ENCODE measurements around the gene SATB2.

The SATB2 gene

GRCh38 chr2:199223791-199224190, 233.9 kb downstream of the SATB2 start:
- no peaks in the 10 kb centered on the region for H3K36me3 ChIP-seq (ENCODE audit: control insufficient read depth, insufficient read depth, low read length)
- WGBS (ENCODE audit: extremely low coverage, insufficient coverage, low lambda C conversion rate) = no CpG with 5 or more reads among the region's 6 CpGs
- no peak overlapping the region for H3K4me3 ChIP-seq (ENCODE audit: low read length)
- no peak overlapping the region for H3K18ac ChIP-seq (ENCODE audit: low read length)
- H2BK15ac ChIP-seq (replicated peaks; ENCODE audit: low read depth) = no peak overlapping the region
- no peak overlapping the region for H4K8ac ChIP-seq (ENCODE audit: low read depth, low read length)
- H3K4me2 ChIP-seq (ENCODE audit: low read length) = no peak overlapping the region
- H3K4ac ChIP-seq (ENCODE audit: low read depth, low read length) = no peak overlapping the region
- H2BK120ac ChIP-seq (ENCODE audit: low read depth, low read length) = no peak overlapping the region
- no peaks in the 10 kb centered on the region for H3K79me2 ChIP-seq (ENCODE audit: control insufficient read depth, insufficient read depth, low read length)
- H3K4me1 ChIP-seq (ENCODE audit: control insufficient read depth, low read depth, low read length) = no peaks in the 10 kb centered on the region
- no peak overlapping the region for H4K5ac ChIP-seq (ENCODE audit: low read length)
- no peaks in the 10 kb centered on the region for H3K79me1 ChIP-seq (ENCODE audit: low read length)
- H3K56ac ChIP-seq (ENCODE audit: low read length) = no peak overlapping the region
- no peak overlapping the region for H3K23ac ChIP-seq (ENCODE audit: low read length)
- H3K9ac ChIP-seq (ENCODE audit: low read length) = no peak overlapping the region
- DNase-seq = no peak
- no peak overlapping the region for H2AK5ac ChIP-seq (ENCODE audit: low read length)
- H3K27ac ChIP-seq (ENCODE audit: low read depth, low read length) = no peak overlapping the region
- H2BK5ac ChIP-seq (ENCODE audit: low read length) = no peak overlapping the region
- no peaks in the 10 kb centered on the region for H3K27me3 ChIP-seq (ENCODE audit: insufficient read depth, low read length, poor library complexity)

GRCh38 chr2:199220920-199221319, 236.8 kb downstream of the SATB2 start:
- no peak overlapping the region for H3K23ac ChIP-seq (ENCODE audit: low read length)
- no peak overlapping the region for H4K5ac ChIP-seq (ENCODE audit: low read length)
- no peaks in the 10 kb centered on the region for H3K79me2 ChIP-seq (ENCODE audit: control insufficient read depth, insufficient read depth, low read length)
- no peak overlapping the region for H4K8ac ChIP-seq (ENCODE audit: low read depth, low read length)
- no CpG with 5 or more reads among the region's 3 CpGs for WGBS (ENCODE audit: extremely low coverage, insufficient coverage, low lambda C conversion rate)
- no peaks in the 10 kb centered on the region for H3K4me1 ChIP-seq (ENCODE audit: control insufficient read depth, low read depth, low read length)
- H3K4me3 ChIP-seq (ENCODE audit: low read length) = no peak overlapping the region
- no peaks in the 10 kb centered on the region for H3K36me3 ChIP-seq (ENCODE audit: control insufficient read depth, insufficient read depth, low read length)
- H3K27ac ChIP-seq (ENCODE audit: low read depth, low read length) = no peak overlapping the region
- no peak overlapping the region for H2BK5ac ChIP-seq (ENCODE audit: low read length)
- no peak overlapping the region for H3K18ac ChIP-seq (ENCODE audit: low read length)
- no peak overlapping the region for H2BK15ac ChIP-seq (replicated peaks; ENCODE audit: low read depth)
- no peak overlapping the region for H2BK120ac ChIP-seq (ENCODE audit: low read depth, low read length)
- no peaks in the 10 kb centered on the region for H3K79me1 ChIP-seq (ENCODE audit: low read length)
- H3K56ac ChIP-seq (ENCODE audit: low read length) = no peak overlapping the region
- H2AK5ac ChIP-seq (ENCODE audit: low read length) = no peak overlapping the region
- no peak overlapping the region for H3K4me2 ChIP-seq (ENCODE audit: low read length)
- DNase-seq = no peak
- no peak overlapping the region for H3K4ac ChIP-seq (ENCODE audit: low read depth, low read length)
- no peak overlapping the region for H3K9ac ChIP-seq (ENCODE audit: low read length)
- no peaks in the 10 kb centered on the region for H3K27me3 ChIP-seq (ENCODE audit: insufficient read depth, low read length, poor library complexity)

GRCh38 chr2:199219551-199219950, 238.2 kb downstream of the SATB2 start:
- H3K4me2 ChIP-seq (ENCODE audit: low read length) = no peak overlapping the region
- WGBS (ENCODE audit: extremely low coverage, insufficient coverage, low lambda C conversion rate) = no CpG with 5 or more reads among the region's 2 CpGs

More at GRCh38 chr2:199219551-199219950, 238.2 kb downstream of the SATB2 start:
- Histone ChIP-seq H2BK120ac (ENCODE audit: low read depth, low read length) (no peak overlapping the region), H3K9ac (ENCODE audit: low read length) (no peak overlapping the region), H3K4ac (ENCODE audit: low read depth, low read length) (no peak overlapping the region), H3K79me2 (ENCODE audit: control insufficient read depth, insufficient read depth, low read length) (no peaks in the 10 kb centered on the region), H3K23ac (ENCODE audit: low read length) (no peak overlapping the region), H3K4me3 (ENCODE audit: low read length) (no peak overlapping the region), H3K4me1 (ENCODE audit: control insufficient read depth, low read depth, low read length) (no peaks in the 10 kb centered on the region), H2BK5ac (ENCODE audit: low read length) (no peak overlapping the region), H2BK15ac (replicated peaks; ENCODE audit: low read depth) (no peak overlapping the region), H3K36me3 (ENCODE audit: control insufficient read depth, insufficient read depth, low read length) (no peaks in the 10 kb centered on the region), H3K18ac (ENCODE audit: low read length) (no peak overlapping the region), H3K27ac (ENCODE audit: low read depth, low read length) (no peak overlapping the region), H2AK5ac (ENCODE audit: low read length) (no peak overlapping the region), H3K79me1 (ENCODE audit: low read length) (no peaks in the 10 kb centered on the region), H4K8ac (ENCODE audit: low read depth, low read length) (no peak overlapping the region), H3K56ac (ENCODE audit: low read length) (no peak overlapping the region), H4K5ac (ENCODE audit: low read length) (no peak overlapping the region), H3K27me3 (ENCODE audit: insufficient read depth, low read length, poor library complexity) (no peaks in the 10 kb centered on the region)
- no peak for DNase-seq

All from mesendoderm (in vitro differentiated cells).